ENCODE measurements around the gene AHCY. TPM values are rescaled to one million over a fixed set of nuclear protein-coding genes. Genes with fewer than 3 reads are reported as not detected.

Gene AHCY
- polyA plus RNA-seq, 2 donors: 113 to 147 TPM

DNA sequence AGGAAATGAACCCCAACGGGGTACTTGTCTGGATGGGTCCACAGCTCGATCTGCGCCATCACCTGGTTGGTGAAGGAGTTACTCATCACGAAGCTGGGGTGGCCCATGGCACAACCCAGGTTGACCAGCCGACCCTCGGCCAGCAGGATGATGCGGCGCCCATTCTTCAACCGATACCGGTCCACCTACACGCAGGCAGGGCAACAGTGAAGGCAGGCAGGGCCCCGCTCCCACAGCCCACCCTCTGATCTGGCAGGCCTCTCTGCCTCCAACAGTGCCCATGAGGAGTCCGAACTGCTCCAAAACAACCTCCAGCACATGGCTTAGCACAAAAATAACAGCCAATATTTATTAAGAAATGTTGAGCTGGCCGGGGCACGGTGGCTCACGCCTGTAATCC is 17.7 kb downstream of the AHCY start:
- Histone ChIP-seq H3K9me3 (ENCODE audit: control insufficient read depth in 2 of 2, insufficient read depth in 1 of 2, low read depth in 1 of 2, low read length in 1 of 2) (no peaks in the 10 kb centered on the region), H3K27me3 (ENCODE audit: control insufficient read depth in 1 of 2, insufficient read depth in 2 of 2, low read length in 2 of 2) (no peaks in the 10 kb centered on the region), H3K4me1 (ENCODE audit: control insufficient read depth in 2 of 2, insufficient read depth in 2 of 2, low read length in 1 of 2) (no peaks in the 10 kb centered on the region), H3K27ac (ENCODE audit: low read depth in 2 of 2, low read length in 1 of 2) (no peak overlapping the region), H3K4me3 (ENCODE audit: low read depth in 1 of 2, low read length in 2 of 2) (no peak overlapping the region), H3K36me3 (ENCODE audit: control insufficient read depth in 2 of 2, insufficient read depth in 2 of 2, low read length in 1 of 2) (peaks cover 21 to 58% of the 10 kb centered on the region in 2 donors)
- 93 to 96% methylated on average over 16 of the region's 16 CpGs for WGBS, 2 donors

DNA sequence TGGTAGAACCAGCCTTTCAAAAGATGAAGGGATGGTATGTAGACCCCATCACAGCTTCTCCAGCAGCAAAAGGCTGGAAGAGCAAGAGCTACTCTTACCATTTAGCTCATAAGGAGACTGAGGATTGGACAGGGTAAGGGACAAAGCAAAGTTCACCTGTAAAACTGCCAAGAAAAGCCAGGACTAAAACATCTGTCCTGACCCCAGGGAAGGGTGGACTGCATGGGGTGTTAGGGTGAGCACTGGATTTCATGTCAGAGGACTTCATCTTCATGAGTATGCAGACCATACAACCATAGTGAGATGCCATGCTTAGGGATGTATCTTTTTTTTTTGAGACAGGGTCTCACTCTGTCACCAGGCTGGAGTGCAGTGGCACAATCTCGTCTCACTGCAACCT is 19.3 kb downstream of the AHCY start:
- Histone ChIP-seq H3K4me3 (ENCODE audit: low read depth in 1 of 2, low read length in 2 of 2) (no peak overlapping the region), H3K27ac (ENCODE audit: low read depth in 2 of 2, low read length in 1 of 2) (no peak overlapping the region)

DNA sequence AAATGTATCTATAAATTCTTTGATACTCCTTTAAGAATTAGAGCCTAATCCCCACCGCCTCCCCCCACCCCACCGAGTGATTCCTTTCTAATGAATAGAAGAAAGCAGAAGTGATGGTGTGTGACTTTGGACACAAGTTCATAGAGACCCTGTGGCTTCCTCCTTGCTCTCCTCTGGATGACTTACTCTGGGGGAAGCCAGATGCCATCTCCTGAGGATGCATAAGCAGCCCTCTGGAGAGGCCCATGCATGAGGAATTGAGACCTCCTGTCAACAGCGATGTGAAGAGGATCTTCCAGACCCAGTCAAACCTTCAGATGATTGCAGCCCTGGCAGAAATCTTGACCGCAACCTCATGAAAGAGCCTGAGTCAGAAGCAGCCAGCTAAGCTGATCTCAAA is 21.1 kb downstream of the AHCY start:
- Histone ChIP-seq H3K9me3 (ENCODE audit: control insufficient read depth in 2 of 2, insufficient read depth in 1 of 2, low read depth in 1 of 2, low read length in 1 of 2) (no peaks in the 10 kb centered on the region), H3K27ac (ENCODE audit: low read depth in 2 of 2, low read length in 1 of 2) (no peak overlapping the region), H3K36me3 (ENCODE audit: control insufficient read depth in 2 of 2, insufficient read depth in 2 of 2, low read length in 1 of 2) (peaks cover 20 to 53% of the 10 kb centered on the region in 2 donors), H3K27me3 (ENCODE audit: control insufficient read depth in 1 of 2, insufficient read depth in 2 of 2, low read length in 2 of 2) (no peaks in the 10 kb centered on the region), H3K4me1 (ENCODE audit: control insufficient read depth in 2 of 2, insufficient read depth in 2 of 2, low read length in 1 of 2) (no peaks in the 10 kb centered on the region), H3K4me3 (ENCODE audit: low read depth in 1 of 2, low read length in 2 of 2) (no peak overlapping the region)
- WGBS, 2 donors: 89 to 91% methylated on average over 4 of the region's 4 CpGs

More for the DNA sequence above, 19.3 kb downstream of the AHCY start:
- Histone ChIP-seq H3K4me1 (ENCODE audit: control insufficient read depth in 2 of 2, insufficient read depth in 2 of 2, low read length in 1 of 2) (no peaks in the 10 kb centered on the region), H3K27me3 (ENCODE audit: control insufficient read depth in 1 of 2, insufficient read depth in 2 of 2, low read length in 2 of 2) (no peaks in the 10 kb centered on the region), H3K36me3 (ENCODE audit: control insufficient read depth in 2 of 2, insufficient read depth in 2 of 2, low read length in 1 of 2) (peaks cover 20 to 51% of the 10 kb centered on the region in 2 donors), H3K9me3 (ENCODE audit: control insufficient read depth in 2 of 2, insufficient read depth in 1 of 2, low read depth in 1 of 2, low read length in 1 of 2) (no peaks in the 10 kb centered on the region)
- 88 to 90% methylated on average over 1 of the region's 1 CpG for WGBS, 2 donors

DNA sequence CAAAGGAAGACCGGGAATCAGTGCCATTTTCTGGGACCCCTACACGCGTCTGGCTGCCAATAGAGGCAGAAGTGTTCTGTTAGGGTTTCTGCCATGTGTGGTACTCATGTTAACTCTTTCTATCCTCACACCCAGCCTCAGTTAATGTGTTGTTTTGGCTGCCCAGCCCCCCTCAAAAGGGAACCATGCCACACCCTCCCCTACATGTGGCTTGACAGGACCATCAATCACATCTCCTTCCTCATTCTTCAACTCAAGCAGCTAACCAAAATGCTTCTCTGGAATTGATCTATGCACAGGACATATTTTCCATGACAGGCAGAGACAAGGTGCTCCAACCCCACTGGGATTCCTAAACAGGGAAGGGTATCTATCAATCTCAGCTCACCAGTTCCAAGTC is 22.0 kb downstream of the AHCY start:
- H3K27ac ChIP-seq (ENCODE audit: low read depth in 2 of 2, low read length in 1 of 2): no peak overlapping the region
- H3K4me1 ChIP-seq (ENCODE audit: control insufficient read depth in 2 of 2, insufficient read depth in 2 of 2, low read length in 1 of 2): no peaks in the 10 kb centered on the region
- H3K4me3 ChIP-seq (ENCODE audit: low read depth in 1 of 2, low read length in 2 of 2): no peak overlapping the region
- no peaks in the 10 kb centered on the region for H3K9me3 ChIP-seq (ENCODE audit: control insufficient read depth in 2 of 2, insufficient read depth in 1 of 2, low read depth in 1 of 2, low read length in 1 of 2)
- no peaks in the 10 kb centered on the region for H3K27me3 ChIP-seq (ENCODE audit: control insufficient read depth in 1 of 2, insufficient read depth in 2 of 2, low read length in 2 of 2)
- 89 to 91% methylated on average over 3 of the region's 3 CpGs for WGBS, 2 donors
- peaks cover 17 to 55% of the 10 kb centered on the region in 2 donors for H3K36me3 ChIP-seq (ENCODE audit: control insufficient read depth in 2 of 2, insufficient read depth in 2 of 2, low read length in 1 of 2)

DNA sequence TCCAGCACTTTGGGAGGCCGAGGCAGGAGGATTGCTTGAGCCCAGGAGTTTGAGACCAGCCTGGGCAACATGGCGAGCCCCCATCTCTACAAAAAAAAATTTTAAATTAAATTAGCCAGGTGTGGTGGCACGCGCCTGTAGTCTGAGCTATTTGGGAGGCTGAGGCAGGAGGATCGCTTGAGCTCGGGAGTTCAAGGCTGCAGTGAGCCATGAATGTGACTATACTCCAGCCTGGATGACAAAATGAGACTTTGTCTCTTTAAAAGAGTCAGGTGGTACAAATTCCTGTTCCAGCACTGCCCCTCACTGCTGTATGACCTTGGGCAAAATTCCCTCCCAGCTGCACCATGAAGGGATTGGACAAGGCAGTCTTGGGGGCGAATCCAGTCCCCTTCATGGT is 28.5 kb downstream of the AHCY start:
- Histone ChIP-seq H3K4me1 (ENCODE audit: control insufficient read depth in 2 of 2, insufficient read depth in 2 of 2, low read length in 1 of 2) (no peaks in the 10 kb centered on the region), H3K9me3 (ENCODE audit: control insufficient read depth in 2 of 2, insufficient read depth in 1 of 2, low read depth in 1 of 2, low read length in 1 of 2) (no peaks in the 10 kb centered on the region), H3K27me3 (ENCODE audit: control insufficient read depth in 1 of 2, insufficient read depth in 2 of 2, low read length in 2 of 2) (no peaks in the 10 kb centered on the region), H3K36me3 (ENCODE audit: control insufficient read depth in 2 of 2, insufficient read depth in 2 of 2, low read length in 1 of 2) (peaks cover 3 to 14% of the 10 kb centered on the region in 2 donors), H3K4me3 (ENCODE audit: low read depth in 1 of 2, low read length in 2 of 2) (no peak overlapping the region), H3K27ac (ENCODE audit: low read depth in 2 of 2, low read length in 1 of 2) (no peak overlapping the region)
- 97 to 98% methylated on average over 7 of the region's 7 CpGs for WGBS, 2 donors

DNA sequence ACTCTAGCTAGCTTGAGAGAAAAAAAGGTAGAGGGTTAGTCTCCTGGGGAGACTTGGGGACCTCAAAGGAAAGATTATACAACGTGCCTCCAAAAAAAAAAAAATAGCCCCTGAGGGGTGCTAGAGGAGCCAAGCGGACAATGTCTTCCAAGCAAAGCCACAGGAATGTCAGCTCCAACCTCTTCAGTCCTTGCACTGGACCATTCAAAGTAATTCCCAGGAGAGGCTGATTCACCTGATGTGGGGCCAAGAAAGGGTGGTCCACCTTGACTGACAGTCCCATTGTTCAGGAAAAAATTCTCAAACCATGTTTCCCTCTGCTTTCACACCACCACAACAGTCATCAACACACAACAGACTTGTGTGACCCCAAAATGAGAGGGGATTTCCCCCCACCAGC is 31.2 kb downstream of the AHCY start:
- H3K4me3 ChIP-seq (ENCODE audit: low read depth in 1 of 2, low read length in 2 of 2): no peak overlapping the region

DNA sequence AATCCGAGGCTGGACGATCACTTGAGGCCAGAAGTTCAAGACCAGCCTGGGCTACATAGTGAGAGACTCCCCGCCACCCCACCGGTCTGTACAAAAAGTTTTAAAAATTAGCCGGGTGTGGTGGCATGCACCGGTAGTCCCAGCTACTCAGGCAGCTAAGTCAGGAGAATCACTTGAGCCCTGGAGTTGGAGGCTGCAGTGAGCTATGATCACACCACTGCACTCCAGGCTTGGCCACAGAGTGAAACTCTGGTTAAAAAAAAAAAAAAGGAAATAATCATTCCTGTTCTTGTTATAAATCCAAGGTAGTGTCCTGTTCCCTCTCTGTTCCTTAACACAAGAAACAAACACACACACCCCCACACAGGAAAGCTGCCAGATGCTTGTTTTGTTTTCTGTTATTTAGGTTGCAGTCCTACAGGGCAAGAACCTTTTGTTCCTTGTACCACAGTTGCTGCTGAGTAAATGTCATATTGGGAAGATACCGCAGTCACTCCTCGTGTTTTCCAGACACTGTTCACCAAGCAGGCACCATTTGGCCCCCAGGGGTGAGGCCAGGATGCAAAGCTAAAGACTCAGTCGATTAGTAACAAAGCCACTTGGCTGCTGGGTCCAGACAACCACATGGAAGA is 33.0 kb downstream of the AHCY start:
- peaks cover 2 to 3% of the 10 kb centered on the region in 2 donors for H3K4me1 ChIP-seq (ENCODE audit: control insufficient read depth in 2 of 2, insufficient read depth in 2 of 2, low read length in 1 of 2)
- WGBS, 2 donors: 86 to 87% methylated on average over 9 of the region's 9 CpGs
- no peak overlapping the region for H3K27ac ChIP-seq (ENCODE audit: low read depth in 2 of 2, low read length in 1 of 2)
- no peaks in the 10 kb centered on the region for H3K27me3 ChIP-seq (ENCODE audit: control insufficient read depth in 1 of 2, insufficient read depth in 2 of 2, low read length in 2 of 2)
- peaks cover 0 to 2% of the 10 kb centered on the region in 2 donors for H3K36me3 ChIP-seq (ENCODE audit: control insufficient read depth in 2 of 2, insufficient read depth in 2 of 2, low read length in 1 of 2)
- no peaks in the 10 kb centered on the region for H3K9me3 ChIP-seq (ENCODE audit: control insufficient read depth in 2 of 2, insufficient read depth in 1 of 2, low read depth in 1 of 2, low read length in 1 of 2)
- H3K4me3 ChIP-seq (ENCODE audit: low read depth in 1 of 2, low read length in 2 of 2): no peak overlapping the region

More for the DNA sequence above, 31.2 kb downstream of the AHCY start:
- H3K4me1 ChIP-seq (ENCODE audit: control insufficient read depth in 2 of 2, insufficient read depth in 2 of 2, low read length in 1 of 2): peaks cover 2 to 3% of the 10 kb centered on the region in 2 donors
- no peaks in the 10 kb centered on the region for H3K9me3 ChIP-seq (ENCODE audit: control insufficient read depth in 2 of 2, insufficient read depth in 1 of 2, low read depth in 1 of 2, low read length in 1 of 2)
- H3K36me3 ChIP-seq (ENCODE audit: control insufficient read depth in 2 of 2, insufficient read depth in 2 of 2, low read length in 1 of 2): peaks cover 0 to 5% of the 10 kb centered on the region in 2 donors
- no peaks in the 10 kb centered on the region for H3K27me3 ChIP-seq (ENCODE audit: control insufficient read depth in 1 of 2, insufficient read depth in 2 of 2, low read length in 2 of 2)
- WGBS, 2 donors: 56 to 69% methylated on average over 2 of the region's 2 CpGs
- no peak overlapping the region for H3K27ac ChIP-seq (ENCODE audit: low read depth in 2 of 2, low read length in 1 of 2)

DNA sequence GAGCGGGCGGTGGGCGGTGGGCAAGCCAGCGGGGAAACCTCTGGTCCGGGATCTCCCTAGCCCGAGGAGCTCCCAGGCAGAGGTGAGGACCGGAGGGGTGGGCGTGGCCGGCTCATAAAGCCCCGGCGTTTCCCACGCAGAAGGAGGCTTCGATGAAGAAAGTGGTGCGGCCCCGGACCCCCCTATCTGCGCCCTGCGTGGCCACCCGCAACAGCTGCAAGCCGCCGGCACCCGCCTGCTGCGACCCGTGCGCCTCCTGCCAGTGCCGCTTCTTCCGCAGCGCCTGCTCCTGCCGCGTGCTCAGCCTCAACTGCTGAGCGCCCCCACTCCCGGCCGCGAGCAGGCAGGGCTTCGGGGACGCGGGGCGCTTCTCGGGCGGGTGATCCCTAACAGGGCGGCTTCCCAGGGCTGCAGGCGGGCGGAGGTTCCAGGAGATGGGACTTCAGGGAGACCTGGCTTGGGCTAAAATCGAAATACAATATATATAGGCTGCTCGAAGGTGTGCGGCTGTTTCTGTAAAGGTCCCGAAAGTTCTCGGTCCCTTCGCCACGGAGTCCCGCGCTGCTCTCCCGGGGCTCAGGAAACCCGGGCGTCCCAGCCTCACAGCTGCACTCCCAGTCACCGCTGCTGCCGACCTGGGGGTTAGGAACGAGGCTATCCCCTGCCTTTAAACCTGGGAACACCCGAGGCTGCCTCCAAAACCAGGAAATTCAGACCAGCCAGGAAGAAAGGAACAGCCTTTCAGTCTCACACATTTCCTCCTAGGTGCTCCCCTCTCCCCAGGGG is 34.1 kb downstream of the AHCY start:
- no peak overlapping the region for H3K27ac ChIP-seq (ENCODE audit: low read depth in 2 of 2, low read length in 1 of 2)
- 13 to 15% methylated on average over 58 of the region's 58 CpGs for WGBS, 2 donors
- no peaks in the 10 kb centered on the region for H3K36me3 ChIP-seq (ENCODE audit: control insufficient read depth in 2 of 2, insufficient read depth in 2 of 2, low read length in 1 of 2)
- no peaks in the 10 kb centered on the region for H3K9me3 ChIP-seq (ENCODE audit: control insufficient read depth in 2 of 2, insufficient read depth in 1 of 2, low read depth in 1 of 2, low read length in 1 of 2)
- H3K4me3 ChIP-seq (ENCODE audit: low read depth in 1 of 2, low read length in 2 of 2): peak overlapping the region; percentile 40 to 44
- H3K4me1 ChIP-seq (ENCODE audit: control insufficient read depth in 2 of 2, insufficient read depth in 2 of 2, low read length in 1 of 2): peaks cover 2 to 3% of the 10 kb centered on the region in 2 donors
- no peaks in the 10 kb centered on the region for H3K27me3 ChIP-seq (ENCODE audit: control insufficient read depth in 1 of 2, insufficient read depth in 2 of 2, low read length in 2 of 2)

DNA sequence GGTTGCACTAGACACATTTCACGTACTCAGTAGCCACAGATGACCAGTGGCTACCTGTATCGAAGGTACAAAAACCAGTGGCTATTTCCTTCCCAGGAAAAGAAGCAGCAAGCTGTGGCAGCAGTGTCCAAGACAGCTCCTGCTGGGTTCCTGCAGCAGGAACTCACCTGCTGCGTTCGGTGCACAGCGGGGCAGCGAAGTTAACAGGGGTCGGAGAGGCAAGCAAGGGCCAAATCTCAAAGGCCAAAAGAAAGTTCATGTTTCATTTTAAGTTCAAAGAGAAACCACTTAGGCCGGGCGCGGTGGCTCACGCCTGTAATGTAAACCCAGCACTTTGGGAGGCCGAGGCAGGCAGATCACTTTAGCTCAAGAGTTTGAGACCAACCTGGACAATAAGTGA is 35.0 kb downstream of the AHCY start:
- Histone ChIP-seq H3K4me1 (ENCODE audit: control insufficient read depth in 2 of 2, insufficient read depth in 2 of 2, low read length in 1 of 2) (peaks cover 2 to 3% of the 10 kb centered on the region in 2 donors), H3K27ac (ENCODE audit: low read depth in 2 of 2, low read length in 1 of 2) (no peak overlapping the region), H3K9me3 (ENCODE audit: control insufficient read depth in 2 of 2, insufficient read depth in 1 of 2, low read depth in 1 of 2, low read length in 1 of 2) (no peaks in the 10 kb centered on the region), H3K36me3 (ENCODE audit: control insufficient read depth in 2 of 2, insufficient read depth in 2 of 2, low read length in 1 of 2) (no peaks in the 10 kb centered on the region), H3K4me3 (ENCODE audit: low read depth in 1 of 2, low read length in 2 of 2) (no peak overlapping the region), H3K27me3 (ENCODE audit: control insufficient read depth in 1 of 2, insufficient read depth in 2 of 2, low read length in 2 of 2) (no peaks in the 10 kb centered on the region)
- 97% methylated on average over 12 of the region's 12 CpGs for WGBS, 2 donors
